Fibroblast of skin of left biceps (primary cell): Measurements from ENCODE around the gene TTLL3.
"Not testable (repeated sequence)": the region's sequence is repeated elsewhere in the genome, so short reads cannot be mapped to it uniquely, and the experiment has no call there.

ENCODE experiments used
- DNase-seq, 2 experiments: peaks; one replicate each; pipeline ENCODE4 v3.0.0-alpha.2; 2013; ENCODE audit warnings: low read depth in 2 of 2

Gene TTLL3

GRCh38 chr3:9837701-9838582 is 27.9 kb downstream of the TTLL3 start:
- DNase-seq = no peak

GRCh38 chr3:9838856-9839255 is 28.8 kb downstream of the TTLL3 start:
- DNase-seq = no peak

GRCh38 chr3:9841015-9841414 is 31.0 kb downstream of the TTLL3 start:
- DNase-seq = no peak

GRCh38 chr3:9843715-9844438 is 33.8 kb downstream of the TTLL3 start, which contains the start of gene RPUSD3:
TSS of gene RPUSD3 (minus strand) at chr3:9844008. CDS start at chr3:9843990, 18 bp downstream.
- DNase-seq = peak; percentile 89 to 90

- no peak for DNase-seq
Measured at GRCh38 chr3:9846231-9846630, 36.2 kb downstream of the TTLL3 start.

GRCh38 chr3:9846931-9847488 is 36.9 kb downstream of the TTLL3 start:
- DNase-seq = no peak

GRCh38 chr3:9847870-9848269 is 37.8 kb downstream of the TTLL3 start:
- DNase-seq = not testable (repeated sequence)

GRCh38 chr3:9848860-9849259 is 38.8 kb downstream of the TTLL3 start:
- DNase-seq = not testable (repeated sequence)

GRCh38 chr3:9851383-9851782 is 41.3 kb downstream of the TTLL3 start:
- not testable (repeated sequence) for DNase-seq

- DNase-seq = not testable (repeated sequence)
Measured at GRCh38 chr3:9851926-9852325, 41.9 kb downstream of the TTLL3 start.

GRCh38 chr3:9852528-9852927 is 42.5 kb downstream of the TTLL3 start:
- no peak for DNase-seq

- DNase-seq = not testable (repeated sequence)
Measured at GRCh38 chr3:9854291-9854940, 44.4 kb downstream of the TTLL3 start.

GRCh38 chr3:9855594-9855993 is 45.5 kb downstream of the TTLL3 start:
- no peak for DNase-seq

GRCh38 chr3:9859530-9860025 is 49.5 kb downstream of the TTLL3 start:
- DNase-seq = no peak

GRCh38 chr3:9861201-9861600 is 51.1 kb downstream of the TTLL3 start:
- no peak for DNase-seq

- no peak for DNase-seq
Measured at GRCh38 chr3:9861626-9862130, 51.6 kb downstream of the TTLL3 start.

GRCh38 chr3:9862391-9863057 is 52.5 kb downstream of the TTLL3 start:
- no peak for DNase-seq

- no peak for DNase-seq
Measured at GRCh38 chr3:9863058-9863772, 53.2 kb downstream of the TTLL3 start.

- DNase-seq = peak; percentile 71 to 75
Measured at GRCh38 chr3:9864200-9864927, 54.3 kb downstream of the TTLL3 start.
